Karpas-422 (cell line): ENCODE measurements around the gene SLC2A10. TPM values are rescaled to one million over a fixed set of nuclear protein-coding genes. Genes with fewer than 3 reads are reported as not detected.

Experiments
- DNase-seq: peaks from one replicate; pipeline ENCODE4 v3.0.0-alpha.2; 2015
- H2AFZ ChIP-seq: fragments of 200-600 bp; sonication (generic); 2 replicates; pipeline ENCODE4 v1.6.1; 2014; ENCODE audit warnings: antibody characterized with exemption, low read length, mixed read lengths
- H3K27ac ChIP-seq: fragments of 200-600 bp; sonication (generic); 2 replicates; pipeline ENCODE4 v1.5.1; 2014; ENCODE audit warnings: mild to moderate bottlenecking, low read length, moderate library complexity
- H3K27me3 ChIP-seq: fragments of 200-600 bp; sonication (generic); 2 replicates; pipeline ENCODE4 v1.6.1; 2014; ENCODE audit warnings: low read length, mixed read lengths
- H3K36me3 ChIP-seq: fragments of 200-600 bp; sonication (generic); 2 replicates; pipeline ENCODE4 v1.6.1; 2014; ENCODE audit warnings: low read length, mixed read lengths; ENCODE audit not compliant: insufficient read depth
- H3K4me1 ChIP-seq: fragments of 200-600 bp; sonication (generic); 2 replicates; pipeline ENCODE4 v1.6.1; 2014; ENCODE audit warnings: mild to moderate bottlenecking, low read length, mixed read lengths
- H3K4me2 ChIP-seq: fragments of 200-600 bp; sonication (generic); 2 replicates; pipeline ENCODE4 v1.6.1; 2014; ENCODE audit warnings: low read length, low read depth, mild to moderate bottlenecking; ENCODE audit not compliant: poor library complexity, severe bottlenecking
- H3K4me3 ChIP-seq: fragments of 200-600 bp; sonication (generic); 2 replicates; pipeline ENCODE4 v1.5.1; 2014; ENCODE audit warnings: mild to moderate bottlenecking, antibody characterized with exemption, low read length, mixed read lengths
- H3K79me2 ChIP-seq: fragments of 200-600 bp; sonication (generic); 2 replicates; pipeline ENCODE4 v1.6.1; 2014; ENCODE audit warnings: mild to moderate bottlenecking, low read length, mixed read lengths
- H3K9ac ChIP-seq: fragments of 200-600 bp; sonication (generic); 2 replicates; pipeline ENCODE4 v1.6.0; 2014; ENCODE audit warnings: low read length
- H3K9me2 ChIP-seq: fragments of 200-600 bp; sonication (generic), shearing (Covaris generic); replicated peaks from 2 replicates; pipeline ENCODE4 v1.6.0; 2014; ENCODE audit warnings: mild to moderate bottlenecking, low read length, moderate library complexity; ENCODE audit not compliant: insufficient read depth
- H3K9me3 ChIP-seq: fragments of 300-700, 200-600 bp; sonication (generic); 2 replicates; pipeline ENCODE4 v1.6.1; 2014; ENCODE audit warnings: low read length, mixed read lengths
- H4K20me1 ChIP-seq: fragments of 200-600 bp; sonication (generic); 2 replicates; pipeline ENCODE4 v1.6.1; 2014; ENCODE audit warnings: mild to moderate bottlenecking, antibody characterized with exemption, low read length, low read depth; ENCODE audit not compliant: insufficient read depth
- total RNA-seq: library from RNA; depleted of rRNA; stranded (reverse); fragments of >200 nt; shearing (Covaris generic); gene quantifications from 2 replicates; pipeline ENCODE4 v1.2.3, GENCODE V29; 2014; ENCODE audit warnings: low replicate concordance

Gene SLC2A10
- total RNA-seq, 1 experiment from 2014 or later: not detected

GRCh38 chr20:46683939-46684750, 25.3 kb upstream of the SLC2A10 start:
- Histone ChIP-seq H3K4me2 (no peak overlapping the region), H3K27ac (no peak overlapping the region), H3K9ac (no peak overlapping the region), H3K4me1 (peaks cover 31% of the 10 kb centered on the region), H4K20me1 (peaks cover 65% of the 10 kb centered on the region), H3K36me3 (peaks cover 28% of the 10 kb centered on the region), H3K27me3 (no peaks in the 10 kb centered on the region), H3K79me2 (peaks cover 45% of the 10 kb centered on the region), H3K4me3 (no peak overlapping the region), H3K9me3 (no peaks in the 10 kb centered on the region), H3K9me2 (no peaks in the 10 kb centered on the region), H2AFZ (no peak overlapping the region)
- DNase-seq: no peak

DNA sequence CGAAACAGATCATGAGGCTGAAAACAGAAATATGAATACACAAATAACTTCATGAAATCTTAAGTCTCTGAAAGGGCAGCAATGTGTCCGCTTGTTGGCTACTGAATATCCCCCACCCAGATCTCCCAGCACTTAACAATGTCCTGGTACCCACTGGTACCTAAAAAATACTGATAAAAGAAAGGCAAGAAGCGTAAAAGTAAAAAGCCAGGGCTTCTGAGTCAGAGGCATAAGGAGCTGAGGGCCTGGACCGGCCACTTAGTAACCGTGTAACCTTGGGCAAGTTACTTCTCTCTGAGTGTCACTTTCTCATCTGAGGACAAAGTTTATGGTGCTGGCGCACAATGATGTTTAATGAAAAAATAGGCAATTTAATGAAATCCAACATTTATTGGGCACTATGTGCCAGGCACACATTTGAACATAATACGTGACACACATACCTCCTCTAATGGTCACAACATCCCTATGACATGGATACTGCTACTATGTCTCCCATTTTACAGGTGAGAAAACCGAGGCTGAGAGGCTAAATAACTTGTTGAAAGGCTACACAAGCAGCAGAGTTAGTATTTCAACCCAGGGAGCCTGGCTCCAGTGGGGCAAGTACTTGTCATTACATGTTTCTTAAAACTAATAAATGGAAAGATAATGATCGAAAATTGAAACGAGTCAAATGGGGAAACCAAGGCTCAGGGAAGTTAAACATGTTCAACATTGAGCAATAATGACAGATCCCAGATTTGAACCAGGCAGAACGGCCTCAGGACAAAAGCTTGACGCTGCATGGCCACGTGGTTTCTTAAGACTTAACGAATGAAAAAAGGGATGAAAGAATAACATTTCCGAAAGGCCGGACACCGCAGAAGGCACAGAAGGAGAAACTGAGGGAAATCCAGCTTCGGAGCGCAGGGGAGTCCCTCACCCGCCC, 21.0 kb upstream of the SLC2A10 start:
- Histone ChIP-seq H3K9ac (peak overlapping the region; percentile 83), H3K9me3 (no peaks in the 10 kb centered on the region), H3K79me2 (peaks cover 45% of the 10 kb centered on the region), H3K27ac (peak overlapping the region; percentile 53; the same call in 1 of the 2 replicates), H2AFZ (0 out of 2 replicates have a peak overlapping the region, but pooled peaks have one; percentile 44), H4K20me1 (peaks cover 44% of the 10 kb centered on the region), H3K9me2 (no peaks in the 10 kb centered on the region), H3K36me3 (peaks cover 24% of the 10 kb centered on the region), H3K4me2 (peak overlapping the region; percentile 92), H3K4me1 (peaks cover 49% of the 10 kb centered on the region), H3K27me3 (no peaks in the 10 kb centered on the region), H3K4me3 (peak overlapping the region; percentile 84)
- DNase-seq: peak; percentile 58

DNA sequence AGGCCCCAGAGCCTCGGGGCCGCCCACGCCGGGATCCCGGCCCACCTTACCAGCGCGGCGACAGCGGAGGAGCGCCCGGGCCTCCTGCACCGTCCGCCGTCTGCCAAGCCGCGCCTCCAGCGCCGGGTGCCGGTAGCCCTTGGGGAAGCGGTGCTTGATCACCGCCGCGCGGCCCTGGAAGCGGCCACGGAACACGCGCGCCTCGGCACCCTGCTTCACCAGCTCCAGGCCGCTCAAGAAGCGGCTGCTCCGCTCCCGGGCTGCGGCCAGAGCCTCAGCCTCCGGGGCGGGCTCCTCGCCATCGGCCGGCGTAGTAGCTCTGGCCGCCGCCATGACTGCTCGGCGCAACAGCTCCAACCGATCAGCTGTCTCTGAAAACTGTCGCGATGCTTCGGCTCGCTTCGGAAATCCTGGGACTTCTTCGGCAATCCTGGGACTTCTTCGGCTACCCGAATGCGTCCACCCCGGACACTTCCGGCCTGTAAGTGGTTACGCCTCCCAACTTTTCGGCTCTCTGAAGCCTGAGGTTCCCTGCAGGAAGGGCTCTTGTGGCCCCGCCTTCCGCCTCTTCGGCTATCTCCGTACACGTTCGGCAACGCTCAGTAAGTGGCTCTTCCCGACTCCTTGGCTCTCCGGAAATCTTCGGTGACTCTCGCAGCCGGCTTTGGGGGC, 20.2 kb upstream of the SLC2A10 start, which contains the start of gene TP53RK:
Gene TP53RK (minus strand): TSS at position 363 of the 672 bp plus-strand sequence. CDS start 30 bp downstream, at position 333.
- Histone ChIP-seq H3K9me3 (no peaks in the 10 kb centered on the region), H3K79me2 (peaks cover 45% of the 10 kb centered on the region), H3K4me3 (peak within 1 kb of the TSS; percentile 84), H3K36me3 (peaks cover 24% of the 10 kb centered on the region), H4K20me1 (peaks cover 42% of the 10 kb centered on the region), H3K27ac (peak within 1 kb of the TSS; percentile 59), H3K27me3 (no peaks in the 10 kb centered on the region), H3K4me2 (peak within 1 kb of the TSS; percentile 92), H3K9ac (peak within 1 kb of the TSS; percentile 83), H3K4me1 (peaks cover 48% of the 10 kb centered on the region), H3K9me2 (no peaks in the 10 kb centered on the region), H2AFZ (peak within 1 kb of the TSS; percentile 55; the same call in 1 of the 2 replicates)
- DNase-seq: peak; percentile 99

GRCh38 chr20:46689754-46690085, 19.7 kb upstream of the SLC2A10 start:
- Histone ChIP-seq H2AFZ (peak overlapping the region; percentile 55; the same call in 1 of the 2 replicates), H3K4me2 (peak overlapping the region; percentile 92), H3K4me1 (peaks cover 52% of the 10 kb centered on the region), H3K27ac (peak overlapping the region; percentile 59), H3K79me2 (peaks cover 43% of the 10 kb centered on the region), H3K4me3 (peak overlapping the region; percentile 84), H3K9me2 (no peaks in the 10 kb centered on the region), H3K9me3 (no peaks in the 10 kb centered on the region), H3K36me3 (peaks cover 24% of the 10 kb centered on the region), H3K27me3 (no peaks in the 10 kb centered on the region), H3K9ac (peak overlapping the region; percentile 71), H4K20me1 (peaks cover 37% of the 10 kb centered on the region)
- DNase-seq: no peak

GRCh38 chr20:46690219-46691106, 19.0 kb upstream of the SLC2A10 start:
- Histone ChIP-seq H3K9ac (peak overlapping the region; percentile 71), H3K4me3 (peak overlapping the region; percentile 84), H2AFZ (no peak overlapping the region), H3K4me1 (peaks cover 55% of the 10 kb centered on the region), H3K36me3 (peaks cover 19% of the 10 kb centered on the region), H3K27me3 (no peaks in the 10 kb centered on the region), H3K4me2 (peak overlapping the region; percentile 92), H3K27ac (peak overlapping the region; percentile 59; the same call in 1 of the 2 replicates), H4K20me1 (peaks cover 33% of the 10 kb centered on the region), H3K9me2 (no peaks in the 10 kb centered on the region), H3K79me2 (peaks cover 37% of the 10 kb centered on the region), H3K9me3 (no peaks in the 10 kb centered on the region)
- DNase-seq: no peak

DNA sequence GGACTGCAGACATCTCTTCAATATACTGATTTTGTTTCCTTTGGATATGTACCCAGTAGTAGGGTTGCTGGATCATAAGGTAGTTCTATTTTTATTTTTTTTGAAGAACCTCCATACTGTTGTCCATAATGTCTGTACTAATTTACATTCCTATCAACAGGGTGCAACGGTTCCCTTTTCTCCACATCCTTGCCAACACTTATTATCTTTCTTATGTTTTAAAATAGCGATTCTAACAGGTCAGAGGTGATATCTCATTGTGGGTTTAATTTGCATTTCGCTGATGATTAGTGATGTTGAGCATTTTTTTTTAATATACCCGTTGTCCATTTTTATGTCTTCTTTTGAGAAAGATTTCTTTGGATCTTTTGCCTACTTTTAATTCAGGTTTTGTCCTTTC, 18.3 kb upstream of the SLC2A10 start:
- no peak for DNase-seq
- Histone ChIP-seq H2AFZ (no peak overlapping the region), H3K4me1 (peaks cover 62% of the 10 kb centered on the region), H3K79me2 (peaks cover 30% of the 10 kb centered on the region), H3K9ac (no peak overlapping the region), H4K20me1 (peaks cover 26% of the 10 kb centered on the region), H3K27ac (no peak overlapping the region), H3K4me2 (no peak overlapping the region), H3K36me3 (peaks cover 12% of the 10 kb centered on the region), H3K9me2 (no peaks in the 10 kb centered on the region), H3K4me3 (no peak overlapping the region), H3K27me3 (no peaks in the 10 kb centered on the region), H3K9me3 (no peaks in the 10 kb centered on the region)

GRCh38 chr20:46694484-46694883, 15.0 kb upstream of the SLC2A10 start:
- Histone ChIP-seq H3K36me3 (no peaks in the 10 kb centered on the region), H3K9me2 (no peaks in the 10 kb centered on the region), H3K4me1 (peaks cover 57% of the 10 kb centered on the region), H3K9me3 (no peaks in the 10 kb centered on the region), H4K20me1 (no peaks in the 10 kb centered on the region), H3K9ac (no peak overlapping the region), H3K27me3 (no peaks in the 10 kb centered on the region), H3K79me2 (no peaks in the 10 kb centered on the region), H3K27ac (no peak overlapping the region), H2AFZ (no peak overlapping the region), H3K4me3 (no peak overlapping the region), H3K4me2 (no peak overlapping the region)
- DNase-seq: peak; percentile 71
